B cell (primary cell): Measurements from ENCODE around the gene ADGRA1. TPM values are rescaled to one million over a fixed set of nuclear protein-coding genes. Genes with fewer than 3 reads are reported as not detected.

ENCODE experiments used
- ATAC-seq: fragments of 200-7000 bp; cut with Tn5 transposase; one replicate; pipeline ENCODE4 v1.10.0; 2021; ENCODE audit warnings: low read depth, mild to moderate bottlenecking, moderate number of reproducible peaks, moderate library complexity
- CTCF ChIA-PET: fragments of 350-600 bp; sonication (Branson Sonifier 250); formaldehyde crosslinking; loops from one replicate; lab custom pipeline; 2021; ENCODE audit warnings: antibody characterized with exemption, inconsistent platforms; lab: Charles Lee
- POLR2A ChIA-PET: fragments of 350-600 bp; sonication (Branson Sonifier 250); formaldehyde crosslinking; loops from one replicate; lab custom pipeline; 2021; ENCODE audit warnings: antibody characterized with exemption; lab: Charles Lee
- DNase-seq: peaks from one replicate; pipeline ENCODE4 v3.0.0; 2013
- H2AFZ ChIP-seq: 2 replicates; pipeline ENCODE4 v1.6.1; 2012; ENCODE audit warnings: mild to moderate bottlenecking, low read depth, low read length; ENCODE audit not compliant: insufficient read depth, poor library complexity, severe bottlenecking
- H3K27ac ChIP-seq, 2 donors: 1 replicate in 1 of 2; 2 replicates in 1 of 2; pipeline ENCODE4 v1.5.1; 2012 to 2013; ENCODE audit warnings: low read length in 2 of 2, mild to moderate bottlenecking in 2 of 2, moderate library complexity in 1 of 2
- H3K27me3 ChIP-seq, 4 experiments: fragments of 200-600 bp in 1 of 4; sonication (generic) in 1 of 4; replicated peaks in 1 of 4; 1 replicate in 2 of 4; 2 replicates in 2 of 4; pipeline versions ENCODE4 v1.6.1 to v1.7.0; 2013 to 2016; ENCODE audit warnings: low read length in 3 of 4, mild to moderate bottlenecking in 2 of 4, mixed read lengths in 1 of 4, moderate library complexity in 1 of 4; ENCODE audit not compliant: insufficient read depth in 4 of 4, control insufficient read depth in 3 of 4; ENCODE audit errors: control extremely low read depth in 1 of 4
- H3K36me3 ChIP-seq, 2 experiments: replicated peaks in 1 of 2; 1 replicate in 1 of 2; 2 replicates in 1 of 2; pipeline versions ENCODE4 v1.6.1 to v1.7.1; 2013; ENCODE audit warnings: low read length in 1 of 2; ENCODE audit not compliant: insufficient read depth in 2 of 2, control insufficient read depth in 1 of 2; ENCODE audit errors: control extremely low read depth in 1 of 2, extremely low read depth in 1 of 2
- H3K4me1 ChIP-seq, 2 donors: fragments of 200-600 bp in 1 of 2; sonication (generic) in 1 of 2; 1 replicate in 1 of 2; 2 replicates in 1 of 2; pipeline versions ENCODE4 v1.5.1 to v1.6.1; 2013 to 2017; ENCODE audit warnings: low read length in 2 of 2; ENCODE audit not compliant: control insufficient read depth in 2 of 2, insufficient read depth in 2 of 2
- H3K4me2 ChIP-seq: replicated peaks from 2 replicates; pipeline ENCODE3; 2012; ENCODE audit warnings: mild to moderate bottlenecking, low read depth, low read length; ENCODE audit not compliant: poor library complexity, severe bottlenecking
- H3K4me3 ChIP-seq, 5 experiments: fragments of 200-600 bp in 1 of 5; sonication (generic) in 1 of 5; 1 replicate in 3 of 5; 2 replicates in 2 of 5; pipeline versions ENCODE4 v1.5.1 to v1.7.0; 2011 to 2016; ENCODE audit warnings: low read length in 4 of 5, mild to moderate bottlenecking in 4 of 5, low read depth in 2 of 5, control low read depth in 1 of 5, moderate library complexity in 1 of 5; ENCODE audit not compliant: insufficient read depth in 1 of 5; ENCODE audit errors: control extremely low read depth in 1 of 5, extremely low read depth in 1 of 5
- H3K79me2 ChIP-seq: fragments of 200-600 bp; sonication (generic); one replicate; pipeline ENCODE4 v1.6.0; 2016; ENCODE audit warnings: low read length; ENCODE audit not compliant: control insufficient read depth, insufficient read depth
- H3K9ac ChIP-seq: fragments of 200-600 bp; sonication (generic); 2 replicates; pipeline ENCODE4 v1.6.1; 2017; ENCODE audit warnings: mild to moderate bottlenecking, low read length, moderate library complexity
- H3K9me3 ChIP-seq, 3 donors: one replicate each; pipeline versions ENCODE4 v1.6.1 to v1.7.1; 2013; ENCODE audit warnings: low read length in 2 of 3; ENCODE audit not compliant: control insufficient read depth in 2 of 3, insufficient read depth in 1 of 3; ENCODE audit errors: control extremely low read depth in 1 of 3
- H4K20me1 ChIP-seq: 2 replicates; pipeline ENCODE4 v1.6.0; 2012; ENCODE audit warnings: mild to moderate bottlenecking, low read length; ENCODE audit not compliant: insufficient read depth, control insufficient read depth, poor library complexity, severe bottlenecking
- H3K27ac Mint-ChIP-seq: one replicate; pipeline ENCODE4 v1.8.0; 2021; ENCODE audit warnings: mixed read lengths
- H3K27me3 Mint-ChIP-seq: one replicate; pipeline ENCODE4 v1.8.0; 2021; ENCODE audit warnings: mixed read lengths
- H3K4me1 Mint-ChIP-seq: one replicate; pipeline ENCODE4 v1.8.0; 2021; ENCODE audit warnings: mixed read lengths
- H3K4me3 Mint-ChIP-seq: one replicate; pipeline ENCODE4 v1.8.0; 2021; ENCODE audit warnings: mixed read lengths
- H3K9me3 Mint-ChIP-seq: one replicate; pipeline ENCODE4 v1.8.0; 2022; ENCODE audit warnings: mixed read lengths; ENCODE audit not compliant: insufficient read depth
- EZH2 ChIP-seq: IDR thresholded peaks from 2 replicates; pipeline ENCODE4 v1.6.1; 2012; ENCODE audit warnings: borderline replicate concordance, low read depth, mild to moderate bottlenecking, moderate library complexity, low read length; ENCODE audit not compliant: insufficient read depth, poor library complexity, severe bottlenecking
- WGBS: methylation state at CpG from one replicate; pipeline ENCODE4 v1.1.5; 2013; ENCODE audit warnings: missing lambda C conversion rate; ENCODE audit not compliant: insufficient coverage; 5-methylcytosine and 5-hydroxymethylcytosine counted together
- intact Hi-C: fragments of 100-400 bp; cut with micrococcal nuclease; formaldehyde crosslinking; loops from one replicate; pipeline ENCODE4 v1.10.0; 2022
- polyA plus RNA-seq: library from polyadenylated mRNA; depleted of rRNA; stranded (reverse); fragments of >200 nt; gene quantifications from 2 replicates; pipeline ENCODE4 v1.2.3, GENCODE V29; 2012
- total RNA-seq, 2 donors: library from RNA; stranded (reverse); fragments of 120-200 nt in 1 of 2; gene quantifications; 1 replicate in 1 of 2; 2 replicates in 1 of 2; pipeline versions ENCODE4 v1.2.3 to v1.2.4, GENCODE V29; 2013 to 2022
- TF ChIP-seq, protein P1 (sequence below): fragments of 200-600 bp; IDR thresholded peaks from one replicate; pipeline ENCODE4 v1.8.0; 2022; ENCODE audit warnings: antibody characterized with exemption, mild to moderate bottlenecking

The ADGRA1 gene
- total and polyA plus RNA-seq, 2 donors (not counting 1 experiment from before 2014, with no cell fraction given), result not detected

GRCh38 chr10:133158756-133159610 lies 71.3 kb downstream of the ADGRA1 start:
- H3K79me2 ChIP-seq, result no peaks in the 10 kb centered on the region
- Mint-ChIP-seq H3K27ac (no peak overlapping the region), H3K4me1 (peaks cover 2% of the 10 kb centered on the region), H3K9me3 (no peaks in the 10 kb centered on the region), H3K4me3 (peak overlapping the region; percentile 50), H3K27me3 (peaks cover 10% of the 10 kb centered on the region)
- ChIA-PET CTCF (interaction anchor here (0.9 kb wide), 1 partner anchor 15 kb away, joined by 3 read pairs; no protein-coding TSS in a partner anchor), POLR2A (no interaction called here)
- peaks cover 13 to 16% of the 10 kb centered on the region in 2 donors for H3K4me1 ChIP-seq
- H3K27ac ChIP-seq, result no peak overlapping the region
- 66% methylated on average over 22 of the region's 23 CpGs for WGBS
- no peak overlapping the region for H3K9ac ChIP-seq
- H2AFZ ChIP-seq, result no peak overlapping the region
- DNase-seq (no peak), ATAC-seq (no peak)
- H3K27me3 ChIP-seq, result peaks cover 0 to 32% (median 9%) of the 10 kb centered on the region in 4 experiments
- peaks cover 0 to 12% (median 0%) of the 10 kb centered on the region in 3 donors for H3K9me3 ChIP-seq
- H3K36me3 ChIP-seq, result no peaks in the 10 kb centered on the region
- H3K4me3 ChIP-seq, result no peak overlapping the region
- no peak overlapping the region for H3K4me2 ChIP-seq
- TF ChIP-seq EZH2, result no peak
- TF ChIP-seq, protein P1, sequence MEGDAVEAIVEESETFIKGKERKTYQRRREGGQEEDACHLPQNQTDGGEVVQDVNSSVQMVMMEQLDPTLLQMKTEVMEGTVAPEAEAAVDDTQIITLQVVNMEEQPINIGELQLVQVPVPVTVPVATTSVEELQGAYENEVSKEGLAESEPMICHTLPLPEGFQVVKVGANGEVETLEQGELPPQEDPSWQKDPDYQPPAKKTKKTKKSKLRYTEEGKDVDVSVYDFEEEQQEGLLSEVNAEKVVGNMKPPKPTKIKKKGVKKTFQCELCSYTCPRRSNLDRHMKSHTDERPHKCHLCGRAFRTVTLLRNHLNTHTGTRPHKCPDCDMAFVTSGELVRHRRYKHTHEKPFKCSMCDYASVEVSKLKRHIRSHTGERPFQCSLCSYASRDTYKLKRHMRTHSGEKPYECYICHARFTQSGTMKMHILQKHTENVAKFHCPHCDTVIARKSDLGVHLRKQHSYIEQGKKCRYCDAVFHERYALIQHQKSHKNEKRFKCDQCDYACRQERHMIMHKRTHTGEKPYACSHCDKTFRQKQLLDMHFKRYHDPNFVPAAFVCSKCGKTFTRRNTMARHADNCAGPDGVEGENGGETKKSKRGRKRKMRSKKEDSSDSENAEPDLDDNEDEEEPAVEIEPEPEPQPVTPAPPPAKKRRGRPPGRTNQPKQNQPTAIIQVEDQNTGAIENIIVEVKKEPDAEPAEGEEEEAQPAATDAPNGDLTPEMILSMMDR, result no peak
- intact Hi-C loops, result no loop called here
- no peaks in the 10 kb centered on the region for H4K20me1 ChIP-seq

GRCh38 chr10:133159611-133159949 lies 71.9 kb downstream of the ADGRA1 start:
- Mint-ChIP-seq H3K27me3 (peaks cover 10% of the 10 kb centered on the region), H3K9me3 (no peaks in the 10 kb centered on the region), H3K27ac (no peak overlapping the region), H3K4me1 (peaks cover 2% of the 10 kb centered on the region), H3K4me3 (peak overlapping the region; percentile 50)
- TF ChIP-seq, protein P1, result no peak
- no peak for TF ChIP-seq EZH2
- Histone ChIP-seq H3K4me1 (peaks cover 13 to 16% of the 10 kb centered on the region in 2 donors), H2AFZ (no peak overlapping the region), H3K9ac (no peak overlapping the region), H3K9me3 (peaks cover 0 to 12% (median 0%) of the 10 kb centered on the region in 3 donors), H3K4me3 (no peak overlapping the region), H3K27me3 (peaks cover 0 to 32% (median 9%) of the 10 kb centered on the region in 4 experiments), H3K27ac (no peak overlapping the region), H4K20me1 (no peaks in the 10 kb centered on the region), H3K4me2 (no peak overlapping the region), H3K36me3 (no peaks in the 10 kb centered on the region), H3K79me2 (no peaks in the 10 kb centered on the region)
- WGBS, result 22% methylated on average over 10 of the region's 18 CpGs
- CTCF ChIA-PET, result no interaction called here
- POLR2A ChIA-PET, result no interaction called here
- no peak for ATAC-seq
- DNase-seq, result no peak
- intact Hi-C loops, result no loop called here
